HEK293 (cell line): ENCODE results near the gene REEP5.
A peak's percentile ranks its signal among the peaks of the same experiment; 100 is the strongest.

ENCODE experiments used
- CTCF ChIA-PET: fragments of 350-600 bp; formaldehyde crosslinking; extraction: SDS; loops from one replicate; lab custom pipeline; 2021; ENCODE audit warnings: antibody characterized with exemption; lab: Yijun Ruan, JAX
- POLR2A ChIA-PET: fragments of 300-600 bp; formaldehyde crosslinking; extraction: SDS; loops from one replicate; lab custom pipeline; 2020; ENCODE audit warnings: antibody characterized with exemption, inconsistent platforms; lab: Yijun Ruan, JAX
- H3K27ac ChIP-seq: fragments of 200-500 bp; sonication (Bioruptor generic); 2 replicates; pipeline ENCODE4 v1.5.1; 2014; ENCODE audit warnings: low read depth, low read length, control low read depth, inconsistent platforms; ENCODE audit errors: extremely low read depth
- H3K36me3 ChIP-seq, 2 experiments: fragments of 200-500 bp in 1 of 2; sonication (Bioruptor generic) in 1 of 2; 1 replicate in 1 of 2; 2 replicates in 1 of 2; pipeline ENCODE4 v1.5.1; 2014 to 2017; ENCODE audit warnings: inconsistent platforms in 2 of 2, low read length in 2 of 2; ENCODE audit not compliant: control insufficient read depth in 2 of 2, insufficient read depth in 1 of 2
- H3K4me1 ChIP-seq: fragments of 200-500 bp; sonication (Bioruptor generic); 2 replicates; pipeline ENCODE4 v1.5.1; 2014; ENCODE audit warnings: mild to moderate bottlenecking, low read length, inconsistent platforms; ENCODE audit not compliant: control insufficient read depth, insufficient read depth
- H3K4me3 ChIP-seq: 2 replicates; pipeline ENCODE4 v1.5.1; 2011; ENCODE audit warnings: low read depth, mild to moderate bottlenecking, control low read depth, low read length, moderate library complexity
- H3K9me3 ChIP-seq: fragments of 200-500 bp; sonication (Bioruptor generic); 2 replicates; pipeline ENCODE4 v1.5.1; 2014; ENCODE audit warnings: low read depth, low read length, inconsistent platforms; ENCODE audit not compliant: control insufficient read depth, insufficient read depth
- FEZF1 ChIP-seq: fragments of 450-650 bp; formaldehyde crosslinking; IDR thresholded peaks from 2 replicates; pipeline ENCODE4 v1.5.1; 2016; ENCODE audit warnings: missing biosample characterization, missing genetic modification characterization
- GLIS2 ChIP-seq: fragments of 450-650 bp; formaldehyde crosslinking; IDR thresholded peaks from 2 replicates; pipeline ENCODE4 v1.5.1; 2016; ENCODE audit warnings: missing biosample characterization, missing genetic modification characterization
- KLF10 ChIP-seq: fragments of 450-650 bp; IDR thresholded peaks from 2 replicates; pipeline ENCODE4 v1.5.1; 2018; ENCODE audit warnings: missing biosample characterization, mild to moderate bottlenecking, missing genetic modification characterization
- PRDM1 ChIP-seq: fragments of 450-650 bp; formaldehyde crosslinking; IDR thresholded peaks from 2 replicates; pipeline ENCODE4; 2016; ENCODE audit warnings: missing biosample characterization, missing genetic modification characterization
- SP3 ChIP-seq: fragments of 450-650 bp; formaldehyde crosslinking; IDR thresholded peaks from 2 replicates; pipeline ENCODE4 v1.5.1; 2016; ENCODE audit warnings: missing biosample characterization, missing genetic modification characterization
- SP7 ChIP-seq: fragments of 450-650 bp; formaldehyde crosslinking; IDR thresholded peaks from 2 replicates; pipeline ENCODE4 v1.5.1; 2016; ENCODE audit warnings: missing biosample characterization, missing genetic modification characterization
- ZBTB20 ChIP-seq: fragments of 450-650 bp; formaldehyde crosslinking; IDR thresholded peaks from 2 replicates; pipeline ENCODE4 v1.5.1; 2016; ENCODE audit warnings: missing biosample characterization, missing genetic modification characterization
- ZFP3 ChIP-seq: fragments of 450-650 bp; formaldehyde crosslinking; IDR thresholded peaks from 2 replicates; pipeline ENCODE4 v1.5.1; 2016; ENCODE audit warnings: low read depth, missing biosample characterization, missing genetic modification characterization
- ZFP37 ChIP-seq: fragments of 450-650 bp; formaldehyde crosslinking; IDR thresholded peaks from 2 replicates; pipeline ENCODE4 v1.5.1; 2016; ENCODE audit warnings: missing biosample characterization, missing genetic modification characterization
- ZNF10 ChIP-seq: fragments of 450-650 bp; formaldehyde crosslinking; IDR thresholded peaks from 2 replicates; pipeline ENCODE4 v1.5.1; 2017; ENCODE audit warnings: missing biosample characterization, missing genetic modification characterization
- ZNF157 ChIP-seq: fragments of 450-650 bp; formaldehyde crosslinking; IDR thresholded peaks from 2 replicates; pipeline ENCODE4 v1.5.1; 2016; ENCODE audit warnings: missing biosample characterization, missing genetic modification characterization
- ZNF16 ChIP-seq: fragments of 450-650 bp; formaldehyde crosslinking; IDR thresholded peaks from 2 replicates; pipeline ENCODE4 v1.5.1; 2016; ENCODE audit warnings: low read depth, missing biosample characterization, missing genetic modification characterization
- ZNF2 ChIP-seq: fragments of 450-650 bp; formaldehyde crosslinking; IDR thresholded peaks from 2 replicates; pipeline ENCODE4 v1.5.1; 2016; ENCODE audit warnings: missing biosample characterization, missing genetic modification characterization
- ZNF214 ChIP-seq: fragments of 450-650 bp; formaldehyde crosslinking; IDR thresholded peaks from 2 replicates; pipeline ENCODE4 v1.5.1; 2017; ENCODE audit warnings: missing biosample characterization, mild to moderate bottlenecking, missing genetic modification characterization, borderline replicate concordance
- ZNF221 ChIP-seq: fragments of 450-650 bp; formaldehyde crosslinking; IDR thresholded peaks from 2 replicates; pipeline ENCODE4 v1.5.1; 2017; ENCODE audit warnings: missing biosample characterization, missing genetic modification characterization, borderline replicate concordance
- ZNF280C ChIP-seq: fragments of 450-650 bp; formaldehyde crosslinking; IDR thresholded peaks from 2 replicates; pipeline ENCODE4 v1.5.1; 2016; ENCODE audit warnings: missing biosample characterization, missing genetic modification characterization
- ZNF311 ChIP-seq: fragments of 450-650 bp; formaldehyde crosslinking; IDR thresholded peaks from 2 replicates; pipeline ENCODE4 v1.5.1; 2017; ENCODE audit warnings: missing biosample characterization, missing genetic modification characterization, borderline replicate concordance
- ZNF366 ChIP-seq: fragments of 450-650 bp; formaldehyde crosslinking; conservative IDR thresholded peaks from 2 replicates; pipeline ENCODE4 v1.5.1; 2016; ENCODE audit warnings: missing biosample characterization, missing genetic modification characterization
- ZNF561 ChIP-seq: fragments of 450-650 bp; IDR thresholded peaks from 2 replicates; pipeline ENCODE4 v1.5.1; 2018; ENCODE audit warnings: missing biosample characterization, missing genetic modification characterization, borderline replicate concordance
- ZNF623 ChIP-seq: fragments of 450-650 bp; formaldehyde crosslinking; IDR thresholded peaks from 2 replicates; pipeline ENCODE4 v1.5.1; 2016; ENCODE audit warnings: missing biosample characterization, missing genetic modification characterization
- ZNF777 ChIP-seq: fragments of 450-650 bp; formaldehyde crosslinking; IDR thresholded peaks from 2 replicates; pipeline ENCODE4 v1.5.1; 2017; ENCODE audit warnings: missing biosample characterization, missing genetic modification characterization, borderline replicate concordance
- ZNF792 ChIP-seq: fragments of 450-650 bp; formaldehyde crosslinking; IDR thresholded peaks from 2 replicates; pipeline ENCODE4 v1.5.1; 2016; ENCODE audit warnings: missing biosample characterization, missing genetic modification characterization
- TF ChIP-seq, protein P1 (sequence below): IDR thresholded peaks from 2 replicates; pipeline ENCODE4 v1.6.1; 2011; ENCODE audit warnings: mild to moderate bottlenecking, low read depth, low read length, borderline replicate concordance
- TF ChIP-seq, protein P2 (sequence below): fragments of 450-650 bp; formaldehyde crosslinking; IDR thresholded peaks from 2 replicates; pipeline ENCODE4 v1.5.1; 2016; ENCODE audit warnings: missing biosample characterization, missing genetic modification characterization, borderline replicate concordance
- TF ChIP-seq, protein P3 (sequence below): fragments of 450-650 bp; IDR thresholded peaks from 2 replicates; pipeline ENCODE4 v1.5.1; 2018; ENCODE audit warnings: missing biosample characterization, mild to moderate bottlenecking, missing genetic modification characterization
- TF ChIP-seq, protein P4 (sequence below): fragments of 450-650 bp; formaldehyde crosslinking; IDR thresholded peaks from 2 replicates; pipeline ENCODE4 v1.5.1; 2016; ENCODE audit warnings: missing biosample characterization, missing genetic modification characterization, borderline replicate concordance

Gene REEP5

GRCh38 chr5:112958093-112959088, 36.4 kb upstream of the REEP5 start:
- Histone ChIP-seq H3K4me3 (no peak overlapping the region), H3K36me3 (no peaks in the 10 kb centered on the region)
- no peak for TF ChIP-seq ZNF16 (tag by site-specific recombination)
- TF ChIP-seq, protein P1, sequence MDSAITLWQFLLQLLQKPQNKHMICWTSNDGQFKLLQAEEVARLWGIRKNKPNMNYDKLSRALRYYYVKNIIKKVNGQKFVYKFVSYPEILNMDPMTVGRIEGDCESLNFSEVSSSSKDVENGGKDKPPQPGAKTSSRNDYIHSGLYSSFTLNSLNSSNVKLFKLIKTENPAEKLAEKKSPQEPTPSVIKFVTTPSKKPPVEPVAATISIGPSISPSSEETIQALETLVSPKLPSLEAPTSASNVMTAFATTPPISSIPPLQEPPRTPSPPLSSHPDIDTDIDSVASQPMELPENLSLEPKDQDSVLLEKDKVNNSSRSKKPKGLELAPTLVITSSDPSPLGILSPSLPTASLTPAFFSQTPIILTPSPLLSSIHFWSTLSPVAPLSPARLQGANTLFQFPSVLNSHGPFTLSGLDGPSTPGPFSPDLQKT = no peak
- TF ChIP-seq ZNF10 (tag by site-specific recombination) = no peak
- no peak for TF ChIP-seq ZFP37 (tag by site-specific recombination)
- no peak for TF ChIP-seq SP3 (tag by site-specific recombination)
- TF ChIP-seq ZFP3 (tag by site-specific recombination) = no peak
- TF ChIP-seq GLIS2 (tag by site-specific recombination) = no peak
- no peak for TF ChIP-seq ZNF623 (tag by site-specific recombination)
- TF ChIP-seq, protein P2, sequence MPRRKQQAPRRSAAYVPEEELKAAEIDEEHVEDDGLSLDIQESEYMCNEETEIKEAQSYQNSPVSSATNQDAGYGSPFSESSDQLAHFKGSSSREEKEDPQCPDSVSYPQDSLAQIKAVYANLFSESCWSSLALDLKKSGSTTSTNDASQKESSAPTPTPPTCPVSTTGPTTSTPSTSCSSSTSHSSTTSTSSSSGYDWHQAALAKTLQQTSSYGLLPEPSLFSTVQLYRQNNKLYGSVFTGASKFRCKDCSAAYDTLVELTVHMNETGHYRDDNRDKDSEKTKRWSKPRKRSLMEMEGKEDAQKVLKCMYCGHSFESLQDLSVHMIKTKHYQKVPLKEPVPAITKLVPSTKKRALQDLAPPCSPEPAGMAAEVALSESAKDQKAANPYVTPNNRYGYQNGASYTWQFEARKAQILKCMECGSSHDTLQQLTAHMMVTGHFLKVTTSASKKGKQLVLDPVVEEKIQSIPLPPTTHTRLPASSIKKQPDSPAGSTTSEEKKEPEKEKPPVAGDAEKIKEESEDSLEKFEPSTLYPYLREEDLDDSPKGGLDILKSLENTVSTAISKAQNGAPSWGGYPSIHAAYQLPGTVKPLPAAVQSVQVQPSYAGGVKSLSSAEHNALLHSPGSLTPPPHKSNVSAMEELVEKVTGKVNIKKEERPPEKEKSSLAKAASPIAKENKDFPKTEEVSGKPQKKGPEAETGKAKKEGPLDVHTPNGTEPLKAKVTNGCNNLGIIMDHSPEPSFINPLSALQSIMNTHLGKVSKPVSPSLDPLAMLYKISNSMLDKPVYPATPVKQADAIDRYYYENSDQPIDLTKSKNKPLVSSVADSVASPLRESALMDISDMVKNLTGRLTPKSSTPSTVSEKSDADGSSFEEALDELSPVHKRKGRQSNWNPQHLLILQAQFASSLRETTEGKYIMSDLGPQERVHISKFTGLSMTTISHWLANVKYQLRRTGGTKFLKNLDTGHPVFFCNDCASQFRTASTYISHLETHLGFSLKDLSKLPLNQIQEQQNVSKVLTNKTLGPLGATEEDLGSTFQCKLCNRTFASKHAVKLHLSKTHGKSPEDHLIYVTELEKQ = 0 out of 2 replicates have a peak, but pooled peaks have one; percentile 41
- TF ChIP-seq PRDM1 (tag by site-specific recombination) = peak; percentile 61
- TF ChIP-seq ZNF2 (tag by site-specific recombination) = 0 out of 2 replicates have a peak, but pooled peaks have one; percentile 22
- no peak for TF ChIP-seq ZNF311 (tag by site-specific recombination)
- no peak for TF ChIP-seq ZNF280C (tag by site-specific recombination)
- no peak for TF ChIP-seq ZNF214 (tag by site-specific recombination)
- no peak for TF ChIP-seq ZNF221 (tag by site-specific recombination)
- no peak for TF ChIP-seq ZNF777 (tag by site-specific recombination)
- TF ChIP-seq ZNF157 (tag by site-specific recombination) = no peak
- no peak for TF ChIP-seq ZBTB20 (tag by site-specific recombination)
- no peak for TF ChIP-seq KLF10
- TF ChIP-seq ZNF792 (tag by site-specific recombination) = no peak
- TF ChIP-seq, protein P3, sequence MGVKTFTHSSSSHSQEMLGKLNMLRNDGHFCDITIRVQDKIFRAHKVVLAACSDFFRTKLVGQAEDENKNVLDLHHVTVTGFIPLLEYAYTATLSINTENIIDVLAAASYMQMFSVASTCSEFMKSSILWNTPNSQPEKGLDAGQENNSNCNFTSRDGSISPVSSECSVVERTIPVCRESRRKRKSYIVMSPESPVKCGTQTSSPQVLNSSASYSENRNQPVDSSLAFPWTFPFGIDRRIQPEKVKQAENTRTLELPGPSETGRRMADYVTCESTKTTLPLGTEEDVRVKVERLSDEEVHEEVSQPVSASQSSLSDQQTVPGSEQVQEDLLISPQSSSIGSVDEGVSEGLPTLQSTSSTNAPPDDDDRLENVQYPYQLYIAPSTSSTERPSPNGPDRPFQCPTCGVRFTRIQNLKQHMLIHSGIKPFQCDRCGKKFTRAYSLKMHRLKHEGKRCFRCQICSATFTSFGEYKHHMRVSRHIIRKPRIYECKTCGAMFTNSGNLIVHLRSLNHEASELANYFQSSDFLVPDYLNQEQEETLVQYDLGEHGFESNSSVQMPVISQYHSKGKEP (tag by site-specific recombination) = peak; percentile 44; the same call in 1 of the 2 replicates
- TF ChIP-seq ZNF366 = peak; percentile 35; the same call in 1 of the 2 replicates
- TF ChIP-seq ZNF561 (tag by site-specific recombination) = 0 out of 2 replicates have a peak, but pooled peaks have one; percentile 22
- TF ChIP-seq, protein P4, sequence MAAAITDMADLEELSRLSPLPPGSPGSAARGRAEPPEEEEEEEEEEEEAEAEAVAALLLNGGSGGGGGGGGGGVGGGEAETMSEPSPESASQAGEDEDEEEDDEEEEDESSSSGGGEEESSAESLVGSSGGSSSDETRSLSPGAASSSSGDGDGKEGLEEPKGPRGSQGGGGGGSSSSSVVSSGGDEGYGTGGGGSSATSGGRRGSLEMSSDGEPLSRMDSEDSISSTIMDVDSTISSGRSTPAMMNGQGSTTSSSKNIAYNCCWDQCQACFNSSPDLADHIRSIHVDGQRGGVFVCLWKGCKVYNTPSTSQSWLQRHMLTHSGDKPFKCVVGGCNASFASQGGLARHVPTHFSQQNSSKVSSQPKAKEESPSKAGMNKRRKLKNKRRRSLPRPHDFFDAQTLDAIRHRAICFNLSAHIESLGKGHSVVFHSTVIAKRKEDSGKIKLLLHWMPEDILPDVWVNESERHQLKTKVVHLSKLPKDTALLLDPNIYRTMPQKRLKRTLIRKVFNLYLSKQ (tag by site-specific recombination) = no peak
- TF ChIP-seq SP7 (tag by site-specific recombination) = peak; percentile 60
- TF ChIP-seq FEZF1 (tag by site-specific recombination) = no peak

More at GRCh38 chr5:112958093-112959088, 36.4 kb upstream of the REEP5 start:
- ChIA-PET CTCF (interaction anchor here (0.6 kb wide), 1 partner anchor 54 kb away, joined by 3 read pairs; no protein-coding TSS in a partner anchor), POLR2A (interaction anchor here (0.6 to 1.6 kb wide), 3 partner anchors 18 to 37 kb away, joined by 3 to 7 read pairs (median 6); partner anchors contain the start of genes DCP2 and REEP5)
- no peaks in the 10 kb centered on the region for H3K9me3 ChIP-seq
- H3K27ac ChIP-seq = no peak overlapping the region; the same call in 1 of the 2 replicates
- H3K4me1 ChIP-seq = peaks cover 14% of the 10 kb centered on the region
